Activated T-cell treated with anti-CD3 and anti-CD28 coated beads for 24 hours (primary cell): ENCODE data around the gene MPEG1.

Experiments used
- DNase-seq: peaks from one replicate; pipeline ENCODE4 v3.0.0-alpha.2; 2020; ENCODE audit warnings: low read depth

MPEG1 gene, protein sequence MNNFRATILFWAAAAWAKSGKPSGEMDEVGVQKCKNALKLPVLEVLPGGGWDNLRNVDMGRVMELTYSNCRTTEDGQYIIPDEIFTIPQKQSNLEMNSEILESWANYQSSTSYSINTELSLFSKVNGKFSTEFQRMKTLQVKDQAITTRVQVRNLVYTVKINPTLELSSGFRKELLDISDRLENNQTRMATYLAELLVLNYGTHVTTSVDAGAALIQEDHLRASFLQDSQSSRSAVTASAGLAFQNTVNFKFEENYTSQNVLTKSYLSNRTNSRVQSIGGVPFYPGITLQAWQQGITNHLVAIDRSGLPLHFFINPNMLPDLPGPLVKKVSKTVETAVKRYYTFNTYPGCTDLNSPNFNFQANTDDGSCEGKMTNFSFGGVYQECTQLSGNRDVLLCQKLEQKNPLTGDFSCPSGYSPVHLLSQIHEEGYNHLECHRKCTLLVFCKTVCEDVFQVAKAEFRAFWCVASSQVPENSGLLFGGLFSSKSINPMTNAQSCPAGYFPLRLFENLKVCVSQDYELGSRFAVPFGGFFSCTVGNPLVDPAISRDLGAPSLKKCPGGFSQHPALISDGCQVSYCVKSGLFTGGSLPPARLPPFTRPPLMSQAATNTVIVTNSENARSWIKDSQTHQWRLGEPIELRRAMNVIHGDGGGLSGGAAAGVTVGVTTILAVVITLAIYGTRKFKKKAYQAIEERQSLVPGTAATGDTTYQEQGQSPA

DNA sequence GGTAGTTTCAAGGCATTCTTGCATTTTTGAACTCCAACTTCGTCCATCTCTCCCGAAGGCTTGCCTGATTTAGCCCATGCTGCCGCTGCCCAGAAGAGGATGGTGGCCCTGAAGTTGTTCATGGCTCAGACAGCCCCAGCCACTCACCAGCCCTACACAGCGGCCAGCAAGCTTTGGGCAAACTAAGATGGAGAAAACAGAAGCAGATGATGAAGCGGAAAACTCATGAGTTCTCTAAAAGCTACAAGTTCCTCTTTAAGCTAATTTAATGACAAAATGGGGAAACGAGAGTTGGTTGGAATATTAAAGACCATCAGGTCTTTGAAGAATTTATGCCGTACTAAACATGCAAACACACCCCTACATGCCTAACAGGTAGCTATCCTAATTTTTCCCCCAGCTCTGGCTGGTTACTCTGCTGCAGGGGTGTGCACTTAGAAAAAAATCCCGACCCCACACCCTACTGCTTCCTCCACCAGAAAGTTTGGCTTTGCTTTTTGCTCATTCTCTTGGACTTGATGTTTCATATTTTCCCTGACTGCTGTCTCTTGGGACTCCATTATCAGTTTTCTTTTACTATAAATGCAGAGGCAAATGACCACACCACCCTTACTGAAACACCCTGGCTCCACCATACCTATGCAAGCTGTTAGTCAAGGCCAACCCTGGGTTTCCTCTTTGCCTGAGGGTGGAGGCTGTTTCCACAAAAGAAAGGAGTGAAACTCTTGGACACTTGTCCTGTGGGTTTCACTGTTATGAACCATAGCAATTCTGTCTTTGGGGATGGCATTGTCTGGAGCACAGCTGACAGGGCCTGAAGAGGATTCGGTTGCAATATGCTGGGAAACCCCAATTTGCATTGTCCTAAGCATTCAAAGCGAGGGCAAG lies at the start of gene MPEG1:
Gene MPEG1, minus strand, starts transcription at position 184 of the 888 bp plus-strand sequence. Its CDS starts 62 bp downstream, at position 122.
- no peak for DNase-seq

DNA sequence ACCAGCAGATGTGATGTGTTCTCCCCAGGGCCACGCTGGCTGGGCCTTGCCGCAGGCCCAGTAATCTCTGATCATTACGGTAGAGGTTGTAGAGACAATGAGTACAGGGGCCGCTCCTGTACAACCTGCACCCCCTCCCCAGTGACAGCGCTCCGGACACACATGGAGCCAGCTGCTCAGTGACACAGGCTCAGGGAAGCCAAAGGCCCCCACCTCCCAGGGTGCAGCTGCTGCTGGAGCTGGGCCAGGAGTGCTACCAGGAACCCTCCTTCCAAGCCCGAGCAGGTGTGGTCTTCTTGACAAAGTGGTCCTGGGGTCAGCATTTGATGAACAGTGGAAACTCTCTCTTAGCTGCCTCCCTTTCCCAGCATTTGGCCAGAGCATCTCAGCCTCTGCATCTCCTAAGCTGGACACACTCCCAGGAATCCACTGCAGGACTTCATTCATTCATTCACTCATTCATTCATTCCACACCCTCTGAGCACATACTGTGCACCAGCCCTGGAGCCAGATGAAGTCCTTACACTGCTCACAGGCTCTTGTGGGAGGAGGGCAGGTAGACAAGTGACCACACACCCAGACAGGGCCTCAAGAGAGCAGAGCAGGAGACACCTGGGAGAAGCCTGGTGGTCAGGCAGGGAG lies 49.6 kb upstream of the MPEG1 start:
- DNase-seq, result no peak

DNA sequence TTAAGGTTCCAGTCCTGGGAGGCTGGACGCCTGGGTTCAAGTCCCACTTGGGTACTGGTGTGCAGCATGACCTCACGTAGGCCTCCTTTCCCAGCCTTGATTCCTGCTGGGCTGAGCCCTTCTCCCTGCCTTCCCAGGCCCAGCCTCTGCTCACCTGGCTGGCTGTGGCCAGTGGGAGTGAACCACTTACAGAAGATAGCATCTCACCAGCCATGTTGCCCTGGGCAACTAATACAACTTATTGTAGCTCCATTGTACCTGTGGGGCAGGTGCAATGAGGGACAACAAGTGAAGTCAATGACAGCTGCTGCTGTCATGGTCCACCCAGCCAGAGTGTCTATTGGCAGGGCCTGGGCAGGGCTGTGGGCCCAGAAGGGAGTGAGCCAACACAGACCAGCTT lies 48.4 kb upstream of the MPEG1 start:
- no peak for DNase-seq

DNA sequence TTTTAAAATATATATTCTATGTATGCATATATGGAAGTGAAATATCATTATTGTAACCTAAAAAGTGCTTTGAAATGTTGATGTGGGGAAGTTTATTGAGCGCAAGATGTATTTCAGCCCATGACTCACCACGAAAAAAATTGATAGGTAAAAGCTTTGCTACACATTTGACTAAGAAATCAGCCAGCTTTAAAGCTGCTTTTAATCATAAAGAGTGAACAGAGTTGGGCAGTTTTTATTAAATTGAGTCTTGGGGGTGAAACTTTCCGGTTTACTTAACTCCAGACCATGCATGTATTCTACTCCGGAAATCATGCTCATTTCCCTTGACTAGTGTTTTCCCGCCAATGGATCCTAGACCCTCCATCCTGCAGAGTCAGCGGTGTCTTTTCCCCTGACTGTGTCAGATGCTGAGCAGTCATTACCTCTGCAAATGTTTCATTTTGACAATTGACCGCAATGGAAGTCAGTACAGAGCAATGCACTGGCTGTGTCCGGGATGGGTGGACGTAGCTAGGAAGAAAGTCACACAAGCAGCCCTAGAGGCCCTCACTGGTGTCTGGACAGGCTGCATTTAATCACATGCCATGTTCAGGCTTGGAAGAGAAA lies 47.2 kb upstream of the MPEG1 start:
- no peak for DNase-seq

DNA sequence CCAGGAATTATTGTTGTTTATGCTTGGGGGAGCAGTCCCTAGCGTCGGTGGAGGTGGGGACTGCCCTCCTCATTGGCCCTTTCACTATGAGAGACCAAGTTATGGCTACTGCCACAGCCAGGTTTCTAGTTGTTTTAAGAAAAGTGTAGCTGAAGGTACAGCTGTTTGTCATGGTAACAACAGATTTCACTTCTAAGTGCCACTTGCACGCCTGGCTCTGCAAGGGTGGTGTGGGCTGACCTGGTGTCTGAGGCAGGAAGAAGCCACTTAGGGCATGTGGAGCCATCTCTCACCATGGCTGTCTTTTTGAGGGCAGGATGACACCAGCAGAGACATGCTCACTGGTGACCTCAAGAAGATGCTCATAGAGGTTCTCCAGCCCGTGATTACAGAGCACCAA lies 46.3 kb upstream of the MPEG1 start:
- no peak for DNase-seq

DNA sequence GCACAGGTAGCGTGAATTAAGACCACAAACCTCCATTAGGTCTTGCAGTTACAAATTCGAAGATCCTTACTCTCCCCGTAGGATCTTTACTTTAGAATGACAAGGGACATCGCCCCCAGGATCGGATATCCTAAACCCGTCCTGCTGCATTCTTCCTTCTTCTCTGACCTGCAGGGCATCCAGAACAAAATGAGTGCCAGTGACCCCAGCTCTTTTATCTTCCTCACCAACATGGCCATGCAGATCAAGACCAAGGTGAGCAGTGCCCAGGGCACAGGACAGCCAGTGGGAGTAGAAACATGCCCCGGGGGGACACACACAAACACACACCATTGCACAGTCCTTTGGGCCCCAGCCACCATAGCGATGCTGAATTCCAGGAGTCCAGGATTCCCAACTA lies 42.6 kb upstream of the MPEG1 start:
- no peak for DNase-seq

DNA sequence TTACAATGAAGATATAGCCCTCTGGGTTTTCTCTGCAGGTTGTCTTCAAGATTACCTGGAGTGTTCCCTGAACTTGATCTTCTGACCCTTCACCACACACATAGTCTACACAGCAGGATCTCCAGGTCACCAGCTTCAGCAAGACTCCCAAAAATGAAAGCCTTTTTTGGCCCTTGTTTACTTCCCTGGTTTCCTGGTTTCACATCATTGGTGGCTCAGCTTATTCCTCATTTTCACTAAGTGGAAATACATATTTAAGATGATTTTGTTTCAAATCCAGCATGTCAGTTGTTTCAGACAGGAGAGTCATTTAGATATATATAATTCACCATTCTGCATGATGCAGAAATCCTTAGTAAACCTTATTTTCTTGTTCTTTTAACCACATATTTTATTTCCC lies 41.6 kb upstream of the MPEG1 start:
- DNase-seq, result no peak

DNA sequence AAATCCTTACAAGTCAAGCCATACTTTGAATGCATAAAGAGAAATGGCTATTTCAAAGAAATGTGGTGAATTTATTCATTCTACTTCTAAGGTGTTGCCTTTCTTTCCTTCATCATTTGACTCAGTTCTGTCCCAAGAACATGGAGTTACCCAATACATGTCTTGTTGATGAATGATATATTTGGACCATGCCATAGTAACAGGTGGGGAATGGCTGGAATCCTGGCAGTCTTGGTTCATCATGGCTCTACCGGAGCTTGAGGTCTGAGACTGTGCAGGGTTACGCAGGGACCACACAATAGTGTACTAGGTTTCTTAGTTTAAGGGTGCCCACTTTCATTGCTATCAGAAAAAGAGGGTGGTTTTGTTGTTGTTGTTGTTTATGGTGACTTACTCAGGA lies 40.3 kb upstream of the MPEG1 start:
- no peak for DNase-seq

DNA sequence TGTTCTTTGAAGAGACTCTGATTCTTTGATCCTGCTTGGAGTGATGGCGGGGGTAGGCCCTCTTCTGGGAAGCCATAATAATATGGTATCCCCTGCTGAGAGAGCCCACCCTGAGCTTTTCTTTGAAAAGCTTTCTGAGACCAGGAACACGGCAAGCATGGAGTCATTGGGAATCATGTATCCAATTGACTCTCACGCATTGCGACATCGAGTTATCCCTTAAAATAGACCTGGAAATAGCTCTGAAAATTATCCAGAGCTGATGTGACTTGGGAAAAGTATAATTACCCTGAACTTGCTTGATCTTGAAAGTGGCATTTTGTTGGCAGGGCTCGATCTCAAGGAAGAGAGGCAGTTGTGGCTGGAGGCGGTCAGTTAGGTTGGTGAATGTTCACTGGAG lies 36.8 kb upstream of the MPEG1 start:
- DNase-seq, result no peak

DNA sequence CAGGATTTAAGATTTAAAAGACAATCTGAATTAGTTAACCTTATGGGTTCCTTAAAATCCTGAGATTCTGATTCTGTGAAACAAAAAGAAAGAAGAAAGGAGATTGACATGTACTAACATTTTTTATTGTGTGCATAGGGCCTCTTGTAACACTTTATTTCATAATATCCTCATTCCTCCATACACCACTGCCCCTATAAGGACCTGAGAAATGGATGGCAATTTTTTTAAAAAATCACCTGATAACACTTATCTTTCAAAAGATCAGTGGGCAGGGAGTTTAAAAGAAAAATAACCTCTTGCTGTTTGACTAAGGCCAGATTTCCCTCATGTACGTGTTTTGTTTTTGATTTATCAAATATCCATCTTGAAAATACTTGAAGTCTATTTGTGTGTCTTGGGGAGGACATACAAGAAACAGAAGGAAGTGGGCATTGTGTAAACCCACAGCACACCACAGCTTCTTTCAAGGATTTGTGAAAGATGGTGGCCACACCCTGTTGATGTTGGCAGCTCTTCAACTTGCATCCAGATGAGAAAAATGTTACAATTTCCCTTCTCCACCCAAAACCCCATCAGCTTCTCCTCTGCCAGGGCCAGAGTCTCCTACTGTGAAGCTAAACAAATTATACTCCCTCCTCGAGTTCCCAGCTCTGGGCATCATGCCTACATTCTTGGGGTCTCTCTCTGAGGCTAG lies 35.0 kb upstream of the MPEG1 start:
- DNase-seq, result no peak

DNA sequence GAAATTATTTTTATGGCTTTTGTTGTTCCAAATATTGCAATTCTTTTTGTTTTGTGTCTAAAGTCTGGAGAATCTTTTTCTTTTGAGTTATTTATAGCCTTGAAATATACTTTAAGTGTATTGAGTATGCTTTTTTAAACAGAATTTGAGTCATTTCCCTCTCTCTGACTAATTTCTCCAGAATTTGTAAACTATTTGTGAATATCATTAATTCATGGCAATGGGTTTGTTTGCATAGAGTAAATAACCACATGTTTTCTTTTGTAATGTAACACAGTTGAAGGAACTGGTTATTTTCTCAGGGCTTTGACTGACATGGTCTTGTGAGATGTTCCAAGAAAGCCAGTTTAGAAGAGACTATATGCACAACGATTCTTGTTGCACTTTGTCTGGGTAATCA lies 30.9 kb upstream of the MPEG1 start:
- no peak for DNase-seq

DNA sequence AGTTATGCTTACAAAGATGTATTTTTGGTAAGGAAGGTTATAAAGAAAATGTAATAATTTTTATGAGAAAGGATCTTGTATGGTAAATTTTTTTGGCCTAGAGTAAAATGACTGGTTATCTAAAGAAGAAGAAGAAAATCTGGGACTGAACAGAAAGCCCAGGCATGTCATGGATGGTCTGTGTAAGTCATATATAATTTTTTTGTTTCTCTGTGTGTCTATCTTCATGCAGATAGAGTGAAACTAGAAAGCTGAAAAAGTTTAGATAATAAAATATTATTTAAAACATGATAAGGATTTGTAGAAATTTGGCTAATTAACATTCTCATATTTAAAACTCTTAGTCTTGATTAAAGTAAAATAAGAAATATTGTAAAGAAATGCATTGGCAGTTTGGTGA lies 27.6 kb upstream of the MPEG1 start:
- DNase-seq, result no peak

DNA sequence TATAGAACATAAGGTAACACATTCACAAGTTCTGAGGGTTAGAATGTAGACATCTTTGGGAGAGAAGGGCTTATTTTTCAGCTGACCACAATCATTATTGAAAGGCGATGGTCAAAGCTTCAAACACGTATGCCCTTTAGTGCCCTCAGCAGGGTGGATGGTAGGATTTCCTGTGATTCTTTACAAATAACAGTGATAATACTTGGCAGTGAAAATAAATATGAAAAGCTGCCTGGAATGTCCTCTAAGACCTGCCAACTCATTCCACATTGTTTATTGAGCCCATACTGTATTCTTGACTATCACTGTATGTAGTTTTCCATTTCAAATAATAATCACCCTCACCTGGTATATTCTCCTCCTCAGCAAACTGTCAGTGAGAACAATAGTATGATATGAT lies 13.7 kb upstream of the MPEG1 start:
- no peak for DNase-seq

DNA sequence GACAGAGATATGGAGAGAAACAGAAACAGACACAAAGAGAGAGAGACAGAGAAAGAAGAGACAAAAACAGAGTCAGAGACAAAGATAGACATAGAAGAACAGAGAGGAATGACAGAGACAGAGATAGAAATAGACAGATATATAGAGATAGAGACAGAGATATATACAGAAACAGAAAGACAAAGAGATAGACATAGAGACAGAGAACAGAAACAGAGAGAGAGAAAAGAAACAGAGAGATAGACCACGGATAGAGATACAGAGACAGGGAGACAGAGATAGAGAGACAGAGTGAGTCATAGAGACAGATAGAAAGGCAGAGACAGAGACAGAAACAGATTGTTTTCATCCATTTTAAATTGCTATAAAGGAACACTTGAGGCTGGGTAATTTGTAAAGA lies 12.3 kb upstream of the MPEG1 start:
- DNase-seq, result no peak

DNA sequence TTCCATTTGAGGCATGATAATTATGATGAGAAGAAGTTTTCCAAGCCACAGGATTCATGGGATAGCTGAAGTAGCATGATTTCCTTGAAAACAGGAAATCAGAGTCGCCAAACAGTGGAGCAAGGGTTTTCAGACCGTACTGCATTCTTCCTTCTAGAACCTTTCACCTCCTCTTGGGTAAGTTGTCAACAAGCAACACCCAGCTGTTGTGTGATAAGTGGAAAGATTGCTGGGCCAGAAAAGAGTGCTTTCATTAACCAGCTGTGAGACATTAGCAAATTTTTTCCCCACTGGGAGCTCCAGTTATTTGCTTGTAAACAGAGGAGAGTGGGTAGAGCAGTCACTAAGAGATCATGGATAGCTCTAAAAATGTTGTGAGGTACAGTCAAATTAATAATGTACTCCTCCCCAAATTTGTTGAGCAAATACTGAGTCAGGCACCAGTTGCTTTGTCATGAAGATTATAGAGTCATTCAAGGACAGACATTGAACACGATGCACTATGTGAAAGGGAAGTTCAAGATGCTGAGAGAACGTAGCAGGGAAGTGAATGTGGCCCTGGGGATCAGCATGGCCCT lies 11.7 kb upstream of the MPEG1 start:
- no peak for DNase-seq

DNA sequence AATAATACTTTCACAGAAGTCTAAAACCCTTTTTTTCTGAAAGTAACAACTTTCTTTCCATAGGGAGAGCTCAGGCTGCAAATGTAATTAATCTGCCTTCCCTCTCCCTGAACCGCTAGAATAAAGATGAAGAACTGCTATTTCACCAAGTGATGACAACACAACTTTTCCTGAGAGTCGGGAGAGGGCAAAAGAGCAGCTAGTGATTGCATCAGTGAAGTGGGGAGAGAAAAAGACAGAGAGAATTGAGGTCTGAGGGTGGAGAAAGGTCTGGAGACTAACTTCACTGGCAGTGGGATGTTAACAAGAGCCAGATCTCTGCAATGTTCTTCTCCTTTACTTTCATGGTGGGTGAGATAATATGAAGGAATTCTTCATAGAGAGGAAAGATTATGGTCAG lies 10.9 kb upstream of the MPEG1 start:
- DNase-seq, result no peak

DNA sequence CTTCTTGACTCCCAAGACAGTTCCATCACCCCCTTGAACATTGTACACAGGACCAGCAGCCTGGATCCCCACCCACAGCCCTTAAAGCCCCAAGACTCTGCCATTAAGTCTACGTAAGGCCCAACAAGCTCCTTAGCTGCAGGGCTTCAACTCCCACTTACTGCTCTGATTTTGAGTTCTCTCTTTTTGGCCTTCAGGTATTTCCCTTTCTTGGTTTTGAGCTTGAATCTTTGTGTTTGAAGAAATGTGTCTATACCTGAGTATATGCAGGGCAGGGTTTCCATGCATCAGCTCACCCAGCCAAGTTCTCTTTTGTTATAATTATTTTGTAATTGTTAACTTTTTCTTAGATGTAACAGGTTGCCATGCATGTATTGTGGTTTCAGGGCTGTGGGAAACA lies 10.4 kb upstream of the MPEG1 start:
- DNase-seq, result no peak

DNA sequence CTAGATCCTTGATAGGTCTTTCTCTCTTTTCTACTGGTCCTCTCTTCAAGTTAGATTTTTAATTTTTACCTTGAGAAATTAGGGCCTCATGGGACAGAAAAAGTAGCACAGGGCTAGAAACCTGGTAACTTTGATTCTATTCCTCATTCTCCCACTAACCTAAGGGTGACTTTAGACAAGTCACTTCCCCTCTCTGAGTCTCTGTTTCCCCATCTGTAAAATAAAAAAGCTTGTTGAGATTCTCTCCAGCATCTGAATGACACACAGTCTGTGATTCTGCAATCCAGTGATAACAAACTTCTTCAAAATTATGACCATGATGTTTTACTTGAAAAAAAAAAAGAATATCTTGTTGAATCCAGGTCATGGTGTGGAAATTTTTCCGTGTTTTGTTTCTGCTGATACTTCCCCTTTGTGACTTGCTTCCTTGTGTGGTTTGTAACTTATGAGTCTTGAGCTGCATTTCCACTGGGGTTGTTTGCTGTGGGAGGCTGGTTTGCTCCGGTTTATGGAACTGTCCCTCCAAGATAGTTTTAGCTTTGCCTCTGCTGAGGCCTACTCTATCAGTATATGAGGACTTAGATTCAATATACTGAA lies 9.8 kb upstream of the MPEG1 start:
- no peak for DNase-seq

DNA sequence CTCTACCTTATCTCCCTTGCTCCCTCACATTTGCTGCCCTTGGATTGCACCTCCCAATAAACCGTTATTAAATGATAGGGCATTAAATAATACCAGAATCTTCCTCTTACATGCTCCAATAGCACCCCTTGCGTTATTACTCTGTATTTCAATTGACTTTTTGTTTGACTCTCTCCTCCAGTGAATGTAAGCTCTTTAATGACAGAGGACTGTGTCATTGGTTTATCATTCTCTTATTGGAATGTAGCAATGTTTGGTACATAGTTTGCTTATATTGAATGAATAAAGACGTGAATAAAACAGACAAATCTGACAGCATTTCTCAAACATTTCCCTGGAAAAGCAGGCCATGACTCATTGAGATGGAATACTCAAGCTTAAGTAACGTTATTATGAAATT lies 8.7 kb upstream of the MPEG1 start:
- no peak for DNase-seq

DNA sequence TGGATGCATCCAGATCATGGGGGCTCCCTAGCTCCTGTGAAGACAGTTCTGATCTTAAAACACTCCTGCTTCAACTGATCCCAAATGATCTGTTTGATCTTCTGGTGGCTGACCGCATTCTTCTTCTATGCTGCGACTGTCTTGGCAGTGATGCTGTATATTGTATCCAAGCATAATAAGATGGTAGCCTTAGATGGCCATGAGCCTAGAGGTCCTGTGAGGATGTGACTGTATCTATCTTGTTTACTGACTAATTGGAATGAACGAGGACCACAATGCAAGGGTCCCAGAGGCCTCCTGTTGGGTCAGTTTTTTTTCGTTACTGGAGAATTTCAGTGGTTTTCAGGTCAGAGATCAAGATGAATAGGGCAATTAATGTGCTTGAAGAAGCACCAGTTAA lies 7.1 kb upstream of the MPEG1 start:
- no peak for DNase-seq
